HUES64 (cell line): ENCODE results near the gene CDH11.

Experiments
- H3K27ac ChIP-seq: 2 replicates; pipeline ENCODE4 v1.7.0; 2013; ENCODE audit warnings: low read depth, low read length, inconsistent platforms
- H3K27me3 ChIP-seq: 2 replicates; pipeline ENCODE4 v1.6.1; 2013; ENCODE audit warnings: mild to moderate bottlenecking, low read length; ENCODE audit not compliant: insufficient read depth
- H3K36me3 ChIP-seq: 2 replicates; pipeline ENCODE4 v1.6.1; 2013; ENCODE audit warnings: mild to moderate bottlenecking, low read length; ENCODE audit not compliant: insufficient read depth
- H3K4me1 ChIP-seq: 2 replicates; pipeline ENCODE4 v1.6.1; 2013; ENCODE audit warnings: mild to moderate bottlenecking, low read length, moderate library complexity; ENCODE audit not compliant: insufficient read depth
- H3K4me3 ChIP-seq: 2 replicates; pipeline ENCODE4 v1.5.1; 2013; ENCODE audit warnings: mild to moderate bottlenecking, low read length, moderate library complexity
- H3K9ac ChIP-seq: 2 replicates; pipeline ENCODE4 v1.6.1; 2013; ENCODE audit warnings: mild to moderate bottlenecking, low read depth, low read length
- H3K9me3 ChIP-seq: 2 replicates; pipeline ENCODE4 v1.6.1; 2013; ENCODE audit warnings: low read depth, low read length; ENCODE audit not compliant: insufficient read depth
- WGBS: fragments of 150-250, 120-280 bp; methylation state at CpG from one replicate; pipeline ENCODE4 v1.1.7; 2013; ENCODE audit warnings: missing lambda C conversion rate; 5-methylcytosine and 5-hydroxymethylcytosine counted together

The CDH11 gene

DNA sequence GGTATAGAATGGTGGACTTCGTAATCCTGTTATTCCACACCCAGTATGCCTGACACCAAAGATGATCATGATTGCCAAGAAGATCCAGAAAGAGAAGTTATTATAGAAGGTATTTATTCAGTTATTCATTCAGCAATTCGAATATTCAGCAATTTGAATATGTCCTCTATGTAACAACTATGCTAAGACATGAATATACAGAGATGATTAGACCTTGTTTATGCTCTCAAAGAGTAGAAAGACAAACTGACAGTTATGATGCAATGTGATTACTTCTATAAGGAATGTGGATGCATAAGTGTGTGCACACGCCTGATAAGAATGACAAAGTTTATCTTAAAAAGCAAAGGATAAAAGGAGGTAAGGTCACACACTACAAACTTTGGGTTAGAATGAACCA, 218.1 kb downstream of the CDH11 start:
- H3K27me3 ChIP-seq, result no peaks in the 10 kb centered on the region
- H3K9me3 ChIP-seq, result no peaks in the 10 kb centered on the region
- H3K4me3 ChIP-seq, result no peak overlapping the region

DNA sequence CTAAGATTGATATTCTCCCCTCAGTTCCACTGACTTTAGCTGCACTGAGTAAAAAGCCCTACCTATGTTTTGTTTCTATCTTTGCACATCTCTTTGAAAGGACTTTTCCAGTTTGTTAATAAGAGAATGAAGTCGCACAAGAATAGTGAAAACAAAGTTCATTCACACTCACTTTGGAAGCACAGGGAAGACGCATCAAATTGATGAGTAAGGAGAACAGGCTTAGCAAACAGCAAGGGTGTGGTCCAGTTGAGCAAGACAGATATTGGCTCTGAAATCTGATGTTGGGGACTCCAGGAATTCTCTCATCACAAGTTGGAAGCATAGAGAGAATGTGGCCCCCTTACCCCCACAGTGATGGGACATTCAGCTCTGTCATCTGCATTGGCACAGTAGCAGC, 221.3 kb downstream of the CDH11 start:
- Histone ChIP-seq H3K27ac (no peak overlapping the region), H3K4me1 (no peaks in the 10 kb centered on the region), H3K4me3 (no peak overlapping the region), H3K27me3 (no peaks in the 10 kb centered on the region), H3K9ac (no peak overlapping the region), H3K9me3 (no peaks in the 10 kb centered on the region), H3K36me3 (no peaks in the 10 kb centered on the region)
- 97% methylated on average over 2 of the region's 2 CpGs for WGBS

More for the DNA sequence above, 218.1 kb downstream of the CDH11 start:
- Histone ChIP-seq H3K36me3 (no peaks in the 10 kb centered on the region), H3K9ac (no peak overlapping the region), H3K27ac (no peak overlapping the region), H3K4me1 (no peaks in the 10 kb centered on the region)
- WGBS, result 91% methylated on average over 1 of the region's 3 CpGs

DNA sequence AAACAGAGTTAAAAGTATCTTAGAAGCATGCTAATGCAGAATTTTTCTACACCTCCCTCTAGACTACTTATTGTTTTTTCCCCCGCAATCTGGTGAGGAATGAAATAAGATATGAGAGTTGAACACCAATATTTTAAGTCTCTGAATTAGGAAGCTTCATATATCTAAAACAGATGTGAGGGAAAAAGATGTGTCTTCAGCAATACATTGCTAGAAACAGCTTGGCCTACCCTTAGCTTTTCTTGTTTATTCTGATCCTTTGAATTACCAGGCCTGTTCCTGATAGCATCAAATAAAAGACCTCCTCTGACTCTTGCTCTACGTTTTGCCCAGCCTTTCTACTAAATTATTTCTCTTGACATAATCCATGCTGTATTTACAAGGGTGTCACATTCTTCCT, 221.8 kb downstream of the CDH11 start:
- Histone ChIP-seq H3K27me3 (no peaks in the 10 kb centered on the region), H3K4me3 (no peak overlapping the region), H3K36me3 (no peaks in the 10 kb centered on the region), H3K9ac (no peak overlapping the region), H3K27ac (no peak overlapping the region), H3K4me1 (no peaks in the 10 kb centered on the region), H3K9me3 (no peaks in the 10 kb centered on the region)
- WGBS, result 0% methylated on average over 1 of the region's 2 CpGs

DNA sequence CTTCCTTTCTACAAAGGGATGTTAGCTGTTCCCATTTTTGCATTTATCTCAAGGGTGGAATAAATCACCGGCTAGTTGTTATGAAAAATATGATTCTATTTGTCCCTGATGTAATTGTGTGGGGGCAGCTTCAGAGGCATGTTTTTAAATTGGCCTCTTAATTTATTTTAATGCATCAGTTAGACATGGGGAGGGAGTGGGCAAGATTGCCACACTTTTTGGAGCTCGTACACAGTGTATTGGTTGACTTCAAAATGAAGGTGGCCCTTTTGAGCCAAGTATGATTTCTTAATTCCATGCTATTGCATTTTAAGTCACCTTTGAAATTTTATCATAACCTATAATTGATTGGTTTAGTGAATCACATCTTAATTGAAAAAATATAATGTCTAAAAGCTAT, 223.7 kb downstream of the CDH11 start:
- no peak overlapping the region for H3K9ac ChIP-seq
- H3K27ac ChIP-seq, result no peak overlapping the region
- no peaks in the 10 kb centered on the region for H3K27me3 ChIP-seq
- no peak overlapping the region for H3K4me3 ChIP-seq
- no peaks in the 10 kb centered on the region for H3K9me3 ChIP-seq
- H3K36me3 ChIP-seq, result no peaks in the 10 kb centered on the region
- 93% methylated on average over 2 of the region's 2 CpGs for WGBS
- no peaks in the 10 kb centered on the region for H3K4me1 ChIP-seq
